Aorta (tissue), 5 donors: ENCODE results near the gene NDOR1. TPM values are rescaled to one million over a fixed set of nuclear protein-coding genes. Genes with fewer than 3 reads are reported as not detected.

Experiments
- ATAC-seq: fragments of 200-7000 bp; cut with Tn5 transposase; one replicate; pipeline ENCODE4 v1.9.1; 2022; ENCODE audit warnings: moderate library complexity; ENCODE audit not compliant: low FRiP score
- DNase-seq, 2 donors: peaks; one replicate each; pipeline ENCODE4 v3.0.0-alpha.2; 2020
- H3K27ac ChIP-seq, 2 donors: one replicate each; pipeline ENCODE4 v1.5.1; 2013; ENCODE audit warnings: low read length in 2 of 2, mild to moderate bottlenecking in 2 of 2, moderate library complexity in 2 of 2, control low read depth in 1 of 2, inconsistent platforms in 1 of 2, low read depth in 1 of 2
- H3K27me3 ChIP-seq, 2 donors: one replicate each; pipeline ENCODE4 v1.6.1; 2013; ENCODE audit warnings: control low read depth in 1 of 2, low read length in 1 of 2, mild to moderate bottlenecking in 1 of 2, moderate library complexity in 1 of 2; ENCODE audit not compliant: insufficient read depth in 2 of 2, control insufficient read depth in 1 of 2
- H3K36me3 ChIP-seq, 2 donors: one replicate each; pipeline ENCODE4 v1.6.1; 2013; ENCODE audit warnings: control low read depth in 1 of 2, low read length in 1 of 2, mild to moderate bottlenecking in 1 of 2; ENCODE audit not compliant: insufficient read depth in 2 of 2, control insufficient read depth in 1 of 2
- H3K4me1 ChIP-seq, 2 donors: one replicate each; pipeline ENCODE4 v1.6.1; 2013; ENCODE audit warnings: low read length in 2 of 2, control low read depth in 1 of 2, mild to moderate bottlenecking in 1 of 2, moderate library complexity in 1 of 2; ENCODE audit not compliant: insufficient read depth in 2 of 2, control insufficient read depth in 1 of 2
- H3K4me3 ChIP-seq, 2 donors: one replicate each; pipeline ENCODE4 v1.5.1; 2013; ENCODE audit warnings: low read length in 2 of 2, control low read depth in 1 of 2, mild to moderate bottlenecking in 1 of 2
- H3K9me3 ChIP-seq: one replicate; pipeline ENCODE4 v1.6.1; 2013; ENCODE audit warnings: mild to moderate bottlenecking, low read length; ENCODE audit not compliant: control insufficient read depth
- WGBS, 2 donors: extraction: QIAGEN DNeasy Blood & Tissue Kit; methylation state at CpG; one replicate each; pipeline ENCODE4 v1.1.7; 2013; 5-methylcytosine and 5-hydroxymethylcytosine counted together
- intact Hi-C, 2 donors: fragments of 100-400 bp; cut with DNase I; formaldehyde crosslinking; loops; one replicate each; pipeline versions ENCODE4 v1.14.2 to v1.15.0; 2022
- polyA plus RNA-seq, 2 donors: library from polyadenylated mRNA; stranded (reverse); fragments of 200-250 nt; gene quantifications; one replicate each; pipeline ENCODE4 v1.2.3, GENCODE V29; 2013
- total RNA-seq, 2 donors: library from RNA; stranded (reverse); fragmentation: NEBNext Ultra II Directional; extraction: Animal tissue kit (Norgen Biotek cat#: 25700); gene quantifications; one replicate each; pipeline ENCODE4 v1.2.1, GENCODE V29; 2021
- donor health status: healthy with polysubstance abuse.
- donor health status: Bipolar disorder and iron deficiency.
- donor health status: DM: no; HTN: no; CAD: no.
- donor health status: DM: no; HTN: no; CAD: no.
- donor health status: DM: yes; HTN: yes; CAD: no.

Gene NDOR1
- total and polyA plus RNA-seq, 4 donors = 3.0 to 20.4 (median 12.1) TPM

- DNase-seq = no peak
- intact Hi-C loops = no loop called here
- Histone ChIP-seq H3K27ac (no peak overlapping the region), H3K9me3 (no peaks in the 10 kb centered on the region), H3K36me3 (no peaks in the 10 kb centered on the region), H3K4me3 (no peak overlapping the region), H3K27me3 (peaks cover 0 to 2% of the 10 kb centered on the region in 2 donors), H3K4me1 (no peaks in the 10 kb centered on the region)
- no peak for ATAC-seq
- 23 to 25% methylated on average over 32 to 44 of the region's 44 CpGs for WGBS, 2 donors
Measured at GRCh38 chr9:137167277-137167746, 38.2 kb upstream of the NDOR1 start.

GRCh38 chr9:137167747-137168572 lies 37.5 kb upstream of the NDOR1 start:
- Histone ChIP-seq H3K4me3 (no peak overlapping the region), H3K4me1 (no peaks in the 10 kb centered on the region), H3K27me3 (peaks cover 0 to 2% of the 10 kb centered on the region in 2 donors), H3K9me3 (no peaks in the 10 kb centered on the region), H3K36me3 (no peaks in the 10 kb centered on the region), H3K27ac (no peak overlapping the region)
- WGBS, 2 donors = 5 to 6% methylated on average over 43 to 57 of the region's 57 CpGs
- intact Hi-C loops = no loop called here
- no peak for ATAC-seq
- no peak for DNase-seq

DNA sequence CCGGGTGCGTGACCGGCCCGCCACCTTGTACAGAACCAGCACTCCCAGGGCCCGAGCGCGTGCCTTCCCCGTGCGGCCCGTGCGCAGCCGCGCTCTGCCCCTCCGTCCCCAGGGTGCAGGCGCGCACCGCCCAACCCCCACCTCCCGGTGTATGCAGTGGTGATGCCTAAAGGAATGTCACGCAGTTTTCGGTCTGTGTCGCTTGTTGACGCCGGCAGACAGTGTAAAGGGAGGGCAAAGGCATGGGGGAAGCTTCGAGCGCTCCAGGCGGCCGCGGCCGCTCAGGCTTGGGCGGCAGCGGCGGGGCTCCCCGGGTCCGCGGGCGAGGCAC lies 37.0 kb upstream of the NDOR1 start:
- no peak for ATAC-seq
- WGBS, 2 donors = 0 to 1% methylated on average over 36 of the region's 36 CpGs

GRCh38 chr9:137168904-137169856 lies 36.3 kb upstream of the NDOR1 start:
- Histone ChIP-seq H3K27me3 (peaks cover 0 to 2% of the 10 kb centered on the region in 2 donors), H3K4me3 (no peak overlapping the region), H3K4me1 (no peaks in the 10 kb centered on the region), H3K9me3 (no peaks in the 10 kb centered on the region), H3K36me3 (no peaks in the 10 kb centered on the region), H3K27ac (no peak overlapping the region)
- intact Hi-C loops = no loop called here
- 0% methylated on average over 106 to 124 of the region's 124 CpGs for WGBS, 2 donors
- ATAC-seq = no peak
- DNase-seq = no peak

More for the DNA sequence above, 37.0 kb upstream of the NDOR1 start:
- peaks cover 0 to 2% of the 10 kb centered on the region in 2 donors for H3K27me3 ChIP-seq
- no peak overlapping the region for H3K27ac ChIP-seq
- no peak for DNase-seq
- no peak overlapping the region for H3K4me3 ChIP-seq
- H3K4me1 ChIP-seq = no peaks in the 10 kb centered on the region
- intact Hi-C loops = no loop called here
- H3K9me3 ChIP-seq = no peaks in the 10 kb centered on the region
- no peaks in the 10 kb centered on the region for H3K36me3 ChIP-seq

- no peak within 1 kb of the TSS for H3K4me3 ChIP-seq
Measured at GRCh38 chr9:137169896-137170358, 35.6 kb upstream of the NDOR1 start, which contains the start of gene LRRC26. LRRC26 (minus strand) TSS chr9:137170051; CDS start chr9:137169943, 108 bp downstream.

GRCh38 chr9:137170486-137171148 lies 34.9 kb upstream of the NDOR1 start:
- H3K4me3 ChIP-seq = no peak overlapping the region
- no peaks in the 10 kb centered on the region for H3K9me3 ChIP-seq
- no peak for DNase-seq
- intact Hi-C loops = no loop called here
- no peaks in the 10 kb centered on the region for H3K4me1 ChIP-seq
- WGBS, 2 donors = 45 to 47% methylated on average over 14 of the region's 14 CpGs
- peaks cover 0 to 2% of the 10 kb centered on the region in 2 donors for H3K27me3 ChIP-seq
- no peak overlapping the region for H3K27ac ChIP-seq
- ATAC-seq = no peak
- H3K36me3 ChIP-seq = no peaks in the 10 kb centered on the region

More at GRCh38 chr9:137169896-137170358, 35.6 kb upstream of the NDOR1 start, which contains the start of gene LRRC26:
- no peak for ATAC-seq
- intact Hi-C loops = no loop called here
- H3K4me1 ChIP-seq = no peaks in the 10 kb centered on the region
- DNase-seq = no peak
- no peak within 1 kb of the TSS for H3K27ac ChIP-seq
- no peaks in the 10 kb centered on the region for H3K36me3 ChIP-seq
- no peaks in the 10 kb centered on the region for H3K9me3 ChIP-seq
- peaks cover 0 to 2% of the 10 kb centered on the region in 2 donors for H3K27me3 ChIP-seq
- WGBS, 2 donors = 6 to 7% methylated on average over 35 to 41 of the region's 41 CpGs

- Histone ChIP-seq H3K36me3 (no peaks in the 10 kb centered on the region), H3K4me1 (no peaks in the 10 kb centered on the region), H3K4me3 (no peak overlapping the region), H3K27ac (no peak overlapping the region), H3K9me3 (no peaks in the 10 kb centered on the region), H3K27me3 (peaks cover 0 to 2% of the 10 kb centered on the region in 2 donors)
- WGBS, 2 donors = 80% methylated on average over 22 of the region's 22 CpGs
- ATAC-seq (no peak), DNase-seq (no peak)
- intact Hi-C loops = no loop called here
Measured at GRCh38 chr9:137171149-137171900, 34.2 kb upstream of the NDOR1 start.
